ENCODE measurements around the gene ACAN. TPM values are rescaled to one million over a fixed set of nuclear protein-coding genes. Genes with fewer than 3 reads are reported as not detected.

Gene ACAN
- total RNA-seq, 1 experiment from 2014 or later = 1.4 TPM

GRCh38 chr15:88818920-88819319 is 15.7 kb downstream of the ACAN start (continued):
- TF ChIP-seq SOX15 (CRISPR knock-in tag; IDR thresholded peaks at IDR 0.05) (no peak), MYBL2 (CRISPR knock-in tag; IDR thresholded peaks at IDR 0.05) (no peak)

- ChIA-PET CTCF (no interaction called here), POLR2A (no interaction called here)
- Mint-ChIP-seq H3K9me3 (no peaks in the 10 kb centered on the region), H3K4me3 (no peak overlapping the region), H3K4me1 (no peaks in the 10 kb centered on the region), H3K36me3 (no peaks in the 10 kb centered on the region), H3K27ac (no peak overlapping the region), H3K27me3 (ENCODE audit: low read depth) (peaks cover 10% of the 10 kb centered on the region; the same call in 1 of the 2 replicates)
- no peak for ATAC-seq
- no peak for TF ChIP-seq E2F4 (CRISPR knock-in tag; IDR thresholded peaks at IDR 0.05; ENCODE audit: borderline replicate concordance, low read depth)
- TF ChIP-seq FOXP4 (CRISPR knock-in tag; IDR thresholded peaks at IDR 0.05) = no peak
- TF ChIP-seq NFYB (CRISPR knock-in tag; conservative IDR thresholded peaks at IDR 0.05; ENCODE audit: low read depth) = no peak
- TF ChIP-seq ZSCAN18 (CRISPR knock-in tag; IDR thresholded peaks at IDR 0.05) = no peak
- no peak for TF ChIP-seq USF2 (CRISPR knock-in tag; IDR thresholded peaks at IDR 0.05)
- no peak for TF ChIP-seq ZNF512 (CRISPR knock-in tag; IDR thresholded peaks at IDR 0.05; ENCODE audit: borderline replicate concordance)
- no peak for TF ChIP-seq ZNF281 (CRISPR knock-in tag; IDR thresholded peaks at IDR 0.05)
- TF ChIP-seq ATF6 (CRISPR knock-in tag; IDR thresholded peaks at IDR 0.05) = no peak
- no peak for TF ChIP-seq SMAD3 (CRISPR knock-in tag; IDR thresholded peaks at IDR 0.05; ENCODE audit: borderline replicate concordance)
- TF ChIP-seq FOXJ3 (CRISPR knock-in tag; IDR thresholded peaks at IDR 0.05; ENCODE audit: borderline replicate concordance) = no peak
- no peak for TF ChIP-seq ZNF317 (CRISPR knock-in tag; IDR thresholded peaks at IDR 0.05; ENCODE audit: borderline replicate concordance, low read depth)
- DNase-seq (ENCODE audit: low spot score) = no peak
Observed at GRCh38 chr15:88821993-88822392, 18.8 kb downstream of the ACAN start.

All from WTC11 (cell line).